22Rv1 (cell line): Measurements from ENCODE around the gene KRTAP10-5.
"Not testable (repeated sequence)": the region's sequence is repeated elsewhere in the genome, so short reads cannot be mapped to it uniquely, and the experiment has no call there.

ENCODE experiments used
- ZFX ChIP-seq: fragments of 450-650 bp; IDR thresholded peaks from 2 replicates; pipeline ENCODE4 v1.6.1; 2017; ENCODE audit warnings: antibody characterized with exemption, borderline replicate concordance
- TF ChIP-seq, protein P1 (sequence below): fragments of 450-650 bp; IDR thresholded peaks from 2 replicates; pipeline ENCODE4 v1.5.1; 2017; ENCODE audit warnings: mild to moderate bottlenecking

DNA sequence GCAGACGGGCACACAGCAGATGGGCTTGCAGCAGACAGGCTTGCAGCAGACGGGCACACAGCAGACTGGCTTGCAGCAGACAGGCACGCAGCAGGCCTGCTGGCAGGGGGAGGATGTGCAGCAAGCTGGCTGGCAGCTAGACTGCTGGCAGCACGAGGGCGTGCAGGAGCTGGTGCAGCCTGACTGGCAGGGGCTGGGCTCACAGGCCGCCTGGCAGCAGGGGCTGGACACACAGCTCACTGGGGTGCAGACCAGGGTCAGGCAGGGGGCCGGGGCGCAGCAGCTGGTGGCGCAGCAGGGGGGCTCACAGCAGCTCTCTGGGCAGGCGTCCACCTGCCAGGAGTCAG, 22.1 kb downstream of the KRTAP10-5 start:
- TF ChIP-seq, protein P1, sequence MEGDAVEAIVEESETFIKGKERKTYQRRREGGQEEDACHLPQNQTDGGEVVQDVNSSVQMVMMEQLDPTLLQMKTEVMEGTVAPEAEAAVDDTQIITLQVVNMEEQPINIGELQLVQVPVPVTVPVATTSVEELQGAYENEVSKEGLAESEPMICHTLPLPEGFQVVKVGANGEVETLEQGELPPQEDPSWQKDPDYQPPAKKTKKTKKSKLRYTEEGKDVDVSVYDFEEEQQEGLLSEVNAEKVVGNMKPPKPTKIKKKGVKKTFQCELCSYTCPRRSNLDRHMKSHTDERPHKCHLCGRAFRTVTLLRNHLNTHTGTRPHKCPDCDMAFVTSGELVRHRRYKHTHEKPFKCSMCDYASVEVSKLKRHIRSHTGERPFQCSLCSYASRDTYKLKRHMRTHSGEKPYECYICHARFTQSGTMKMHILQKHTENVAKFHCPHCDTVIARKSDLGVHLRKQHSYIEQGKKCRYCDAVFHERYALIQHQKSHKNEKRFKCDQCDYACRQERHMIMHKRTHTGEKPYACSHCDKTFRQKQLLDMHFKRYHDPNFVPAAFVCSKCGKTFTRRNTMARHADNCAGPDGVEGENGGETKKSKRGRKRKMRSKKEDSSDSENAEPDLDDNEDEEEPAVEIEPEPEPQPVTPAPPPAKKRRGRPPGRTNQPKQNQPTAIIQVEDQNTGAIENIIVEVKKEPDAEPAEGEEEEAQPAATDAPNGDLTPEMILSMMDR: not testable (repeated sequence)
- not testable (repeated sequence) for TF ChIP-seq ZFX
